Measurements from ENCODE around the gene LPP. TPM values are rescaled to one million over a fixed set of nuclear protein-coding genes. Genes with fewer than 3 reads are reported as not detected.

LPP gene
- total and polyA plus RNA-seq, 2 donors from 2014 or later = 6.7 to 233 TPM

GRCh38 chr3:188339410-188340295 is 185.7 kb downstream of the LPP start:
- H3K4me3 ChIP-seq (ENCODE audit: low read length in 3 of 3) = no peak overlapping the region
- no peaks in the 10 kb centered on the region for H3K9me3 ChIP-seq (ENCODE audit: control insufficient read depth in 2 of 3, insufficient read depth in 1 of 3, low read length in 3 of 3)
- no peak for FAIRE-seq
- no peak for TF ChIP-seq CTCF (IDR thresholded peaks at IDR 0.05; ENCODE audit: borderline replicate concordance, extremely low read depth, insufficient read depth)
- intact Hi-C loops (cut with DNase I) = no loop called here
- H3K4me1 ChIP-seq (ENCODE audit: control insufficient read depth in 2 of 3, insufficient read depth in 2 of 3, low read depth in 1 of 3, low read length in 3 of 3) = no peaks in the 10 kb centered on the region
- no peaks in the 10 kb centered on the region for H3K27me3 ChIP-seq (ENCODE audit: control insufficient read depth, insufficient read depth, low read length)
- no peak overlapping the region for H3K9ac ChIP-seq (ENCODE audit: low read length in 3 of 3)
- no peak overlapping the region for H3K27ac ChIP-seq (ENCODE audit: low read depth in 2 of 2, low read length in 2 of 2)
- no peak for DNase-seq
- H3K36me3 ChIP-seq (ENCODE audit: control insufficient read depth in 2 of 3, insufficient read depth in 3 of 3, low read length in 3 of 3) = no peaks in the 10 kb centered on the region

- Histone ChIP-seq H3K27ac (ENCODE audit: low read depth in 2 of 2, low read length in 2 of 2) (no peak overlapping the region), H3K4me1 (ENCODE audit: control insufficient read depth in 2 of 3, insufficient read depth in 2 of 3, low read depth in 1 of 3, low read length in 3 of 3) (peaks cover 0 to 3% (median 3%) of the 10 kb centered on the region in 3 donors), H3K4me3 (ENCODE audit: low read length in 3 of 3) (no peak overlapping the region), H3K9ac (ENCODE audit: low read length in 3 of 3) (no peak overlapping the region), H3K9me3 (ENCODE audit: control insufficient read depth in 2 of 3, insufficient read depth in 1 of 3, low read length in 3 of 3) (no peaks in the 10 kb centered on the region), H3K36me3 (ENCODE audit: control insufficient read depth in 2 of 3, insufficient read depth in 3 of 3, low read length in 3 of 3) (no peaks in the 10 kb centered on the region), H3K27me3 (ENCODE audit: control insufficient read depth, insufficient read depth, low read length) (no peaks in the 10 kb centered on the region)
- no peak for TF ChIP-seq CTCF (IDR thresholded peaks at IDR 0.05; ENCODE audit: borderline replicate concordance, extremely low read depth, insufficient read depth)
- FAIRE-seq = no peak
- intact Hi-C loops (cut with DNase I) = no loop called here
- DNase-seq = no peak
These were observed 187.5 kb downstream of the LPP start for GRCh38 chr3:188341501-188341900.

GRCh38 chr3:188342991-188343732 is 189.2 kb downstream of the LPP start:
- DNase-seq (no peak), FAIRE-seq (no peak)
- Histone ChIP-seq H3K36me3 (ENCODE audit: control insufficient read depth in 2 of 3, insufficient read depth in 3 of 3, low read length in 3 of 3) (no peaks in the 10 kb centered on the region), H3K27me3 (ENCODE audit: control insufficient read depth, insufficient read depth, low read length) (no peaks in the 10 kb centered on the region), H3K9me3 (ENCODE audit: control insufficient read depth in 2 of 3, insufficient read depth in 1 of 3, low read length in 3 of 3) (no peaks in the 10 kb centered on the region), H3K4me1 (ENCODE audit: control insufficient read depth in 2 of 3, insufficient read depth in 2 of 3, low read depth in 1 of 3, low read length in 3 of 3) (peaks cover 3 to 4% (median 3%) of the 10 kb centered on the region in 3 donors), H3K9ac (ENCODE audit: low read length in 3 of 3) (no peak overlapping the region), H3K27ac (ENCODE audit: low read depth in 2 of 2, low read length in 2 of 2) (no peak overlapping the region), H3K4me3 (ENCODE audit: low read length in 3 of 3) (no peak overlapping the region)
- intact Hi-C loops (cut with DNase I) = no loop called here
- TF ChIP-seq CTCF (IDR thresholded peaks at IDR 0.05; ENCODE audit: borderline replicate concordance, extremely low read depth, insufficient read depth) = no peak

All from kidney (tissue), 14 donors.